WTC11 (cell line): ENCODE data around the gene MYO5B. TPM values are rescaled to one million over a fixed set of nuclear protein-coding genes. Genes with fewer than 3 reads are reported as not detected.

Experiments used
- ATAC-seq: fragments of 200-7000 bp; cut with Tn5 transposase; 2 replicates; pipeline ENCODE4 v1.10.0; 2021; ENCODE audit warnings: mild to moderate bottlenecking, moderate library complexity
- CTCF ChIA-PET: fragments of 300-600 bp; sonication (Branson Sonifier 250); formaldehyde crosslinking; loops from one replicate; lab custom pipeline; 2021; ENCODE audit warnings: antibody characterized with exemption; lab: Charles Lee
- POLR2A ChIA-PET: fragments of 350-600 bp; sonication (Branson Sonifier 250); formaldehyde crosslinking; loops from one replicate; lab custom pipeline; 2021; ENCODE audit warnings: antibody characterized with exemption; lab: Charles Lee
- DNase-seq: peaks from one replicate; pipeline ENCODE4 v3.0.0; 2021; ENCODE audit warnings: low spot score
- H3K27ac Mint-ChIP-seq: 2 replicates; pipeline ENCODE4 v1.8.0; 2021; ENCODE audit warnings: mixed read lengths
- H3K27me3 Mint-ChIP-seq: 2 replicates; pipeline ENCODE4 v1.8.0; 2021; ENCODE audit warnings: low read depth, mild to moderate bottlenecking, moderate library complexity, mixed read lengths
- H3K36me3 Mint-ChIP-seq: 2 replicates; pipeline ENCODE4 v1.8.0; 2021; ENCODE audit warnings: mixed read lengths
- H3K4me1 Mint-ChIP-seq: 2 replicates; pipeline ENCODE4 v1.8.0; 2022; ENCODE audit warnings: mixed read lengths
- H3K4me3 Mint-ChIP-seq: 2 replicates; pipeline ENCODE4 v1.8.0; 2021; ENCODE audit warnings: mild to moderate bottlenecking, moderate library complexity, mixed read lengths
- H3K9me3 Mint-ChIP-seq: 2 replicates; pipeline ENCODE4 v1.8.0; 2021; ENCODE audit warnings: mixed read lengths
- ATF2 ChIP-seq: sonication (generic); formaldehyde crosslinking; IDR thresholded peaks from 2 replicates; pipeline ENCODE4 v1.8.1; 2022; ENCODE audit warnings: low read depth, missing genetic modification reagents, borderline replicate concordance
- CREB1 ChIP-seq: sonication (generic); formaldehyde crosslinking; IDR thresholded peaks from 2 replicates; pipeline ENCODE4 v1.8.0; 2023; ENCODE audit warnings: mild to moderate bottlenecking, missing genetic modification reagents
- CREM ChIP-seq: sonication (generic); formaldehyde crosslinking; IDR thresholded peaks from 2 replicates; pipeline ENCODE4 v1.8.1; 2022; ENCODE audit warnings: mild to moderate bottlenecking, missing genetic modification reagents, moderate library complexity
- ERG ChIP-seq: fragments of 250-450 bp; sonication (Bioruptor Pico); IDR thresholded peaks from 2 replicates; pipeline ENCODE4 v1.8.0; 2021; ENCODE audit warnings: mild to moderate bottlenecking
- GRHL2 ChIP-seq: fragments of 250-450 bp; sonication (Bioruptor Pico); IDR thresholded peaks from 2 replicates; pipeline ENCODE4 v1.8.0; 2022; ENCODE audit warnings: mild to moderate bottlenecking, moderate library complexity; ENCODE audit not compliant: insufficient replicate concordance, severe bottlenecking
- HMGXB4 ChIP-seq: sonication (generic); formaldehyde crosslinking; IDR thresholded peaks from 2 replicates; pipeline ENCODE4 v1.8.1; 2023; ENCODE audit warnings: mild to moderate bottlenecking, moderate library complexity, missing genetic modification reagents
- IRF1 ChIP-seq: sonication (generic); formaldehyde crosslinking; IDR thresholded peaks from 2 replicates; pipeline ENCODE4 v1.8.0; 2023; ENCODE audit warnings: missing genetic modification reagents
- IRF2 ChIP-seq: sonication (generic); formaldehyde crosslinking; IDR thresholded peaks from 2 replicates; pipeline ENCODE4 v1.8.0; 2022; ENCODE audit warnings: low read depth, missing genetic modification reagents, borderline replicate concordance
- MYBL2 ChIP-seq: sonication (generic); formaldehyde crosslinking; IDR thresholded peaks from 2 replicates; pipeline ENCODE4 v1.8.1; 2023; ENCODE audit warnings: mild to moderate bottlenecking, moderate library complexity, missing genetic modification reagents
- NFATC4 ChIP-seq: fragments of 250-450 bp; sonication (Bioruptor Pico); IDR thresholded peaks from 2 replicates; pipeline ENCODE4 v1.9.0; 2021; ENCODE audit warnings: mild to moderate bottlenecking
- NFE2L1 ChIP-seq: sonication (generic); formaldehyde crosslinking; IDR thresholded peaks from 2 replicates; pipeline ENCODE4 v1.8.1; 2023; ENCODE audit warnings: missing genetic modification reagents
- NR3C1 ChIP-seq: sonication (generic); formaldehyde crosslinking; conservative IDR thresholded peaks from 2 replicates; pipeline ENCODE4 v1.8.1; 2023; ENCODE audit warnings: low read depth, mild to moderate bottlenecking, missing genetic modification reagents
- RORB ChIP-seq: fragments of 250-450 bp; sonication (Bioruptor Pico); IDR thresholded peaks from 2 replicates; pipeline ENCODE4 v1.9.0; 2021; ENCODE audit warnings: mild to moderate bottlenecking
- SP1 ChIP-seq: sonication (generic); formaldehyde crosslinking; conservative IDR thresholded peaks from 2 replicates; pipeline ENCODE4 v1.8.1; 2022; ENCODE audit warnings: missing genetic modification reagents
- TEAD4 ChIP-seq: sonication (generic); formaldehyde crosslinking; IDR thresholded peaks from 2 replicates; pipeline ENCODE4 v1.8.0; 2022; ENCODE audit warnings: mild to moderate bottlenecking, missing genetic modification reagents
- TP53 ChIP-seq: sonication (generic); formaldehyde crosslinking; IDR thresholded peaks from 2 replicates; pipeline ENCODE4 v1.8.1; 2023; ENCODE audit warnings: mild to moderate bottlenecking, missing genetic modification reagents
- ZNF671 ChIP-seq: fragments of 250-450 bp; sonication (Bioruptor Pico); IDR thresholded peaks from 2 replicates; pipeline ENCODE4 v1.8.0; 2021; ENCODE audit warnings: mild to moderate bottlenecking
- total RNA-seq: library from RNA; stranded (reverse); gene quantifications from 3 replicates; pipeline ENCODE4 v1.2.3, GENCODE V29; 2021
- TF ChIP-seq, protein P1 (sequence below): sonication (generic); formaldehyde crosslinking; IDR thresholded peaks from 2 replicates; pipeline ENCODE4 v1.8.1; 2022; ENCODE audit warnings: low read depth, mild to moderate bottlenecking, moderate library complexity, missing genetic modification reagents, borderline replicate concordance
- TF ChIP-seq, protein P2 (sequence below): sonication (generic); formaldehyde crosslinking; IDR thresholded peaks from 2 replicates; pipeline ENCODE4 v1.8.1; 2023; ENCODE audit warnings: mild to moderate bottlenecking, missing genetic modification reagents, moderate library complexity
- TF ChIP-seq, protein P3 (sequence below): fragments of 250-450 bp; sonication (Bioruptor Pico); IDR thresholded peaks from 2 replicates; pipeline ENCODE4 v2.1.2; 2022; ENCODE audit warnings: mild to moderate bottlenecking, moderate library complexity
- TF ChIP-seq, protein P4 (sequence below): fragments of 250-450 bp; sonication (Bioruptor Pico); IDR thresholded peaks from 2 replicates; pipeline ENCODE4 v1.9.0; 2021; ENCODE audit warnings: mild to moderate bottlenecking

The MYO5B gene
- total RNA-seq, 1 experiment from 2014 or later = 8.7 TPM

GRCh38 chr18:50119296-50119695 is 75.7 kb downstream of the MYO5B start:
- TF ChIP-seq ZNF671 (no peak), RORB (CRISPR knock-in tag) (no peak), IRF2 (no peak), CREB1 (CRISPR knock-in tag) (no peak)
- TF ChIP-seq, protein P1, sequence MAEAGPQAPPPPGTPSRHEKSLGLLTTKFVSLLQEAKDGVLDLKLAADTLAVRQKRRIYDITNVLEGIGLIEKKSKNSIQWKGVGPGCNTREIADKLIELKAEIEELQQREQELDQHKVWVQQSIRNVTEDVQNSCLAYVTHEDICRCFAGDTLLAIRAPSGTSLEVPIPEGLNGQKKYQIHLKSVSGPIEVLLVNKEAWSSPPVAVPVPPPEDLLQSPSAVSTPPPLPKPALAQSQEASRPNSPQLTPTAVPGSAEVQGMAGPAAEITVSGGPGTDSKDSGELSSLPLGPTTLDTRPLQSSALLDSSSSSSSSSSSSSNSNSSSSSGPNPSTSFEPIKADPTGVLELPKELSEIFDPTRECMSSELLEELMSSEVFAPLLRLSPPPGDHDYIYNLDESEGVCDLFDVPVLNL (CRISPR knock-in tag) = no peak
- DNase-seq = no peak
- CTCF ChIA-PET = interaction anchor here (1.4 kb wide), 1 partner anchor 84 kb away, joined by 3 read pairs; no protein-coding TSS in a partner anchor
- no peak overlapping the region for H3K4me3 Mint-ChIP-seq
- 0 out of 2 replicates have a peak, but pooled peaks cover 3% of the 10 kb centered on the region for H3K27me3 Mint-ChIP-seq
- no peak for ATAC-seq
- peaks cover 4% of the 10 kb centered on the region for H3K4me1 Mint-ChIP-seq
- H3K9me3 Mint-ChIP-seq = peaks cover 5% of the 10 kb centered on the region
- no peaks in the 10 kb centered on the region for H3K36me3 Mint-ChIP-seq
- POLR2A ChIA-PET = no interaction called here
- no peak overlapping the region for H3K27ac Mint-ChIP-seq

DNA sequence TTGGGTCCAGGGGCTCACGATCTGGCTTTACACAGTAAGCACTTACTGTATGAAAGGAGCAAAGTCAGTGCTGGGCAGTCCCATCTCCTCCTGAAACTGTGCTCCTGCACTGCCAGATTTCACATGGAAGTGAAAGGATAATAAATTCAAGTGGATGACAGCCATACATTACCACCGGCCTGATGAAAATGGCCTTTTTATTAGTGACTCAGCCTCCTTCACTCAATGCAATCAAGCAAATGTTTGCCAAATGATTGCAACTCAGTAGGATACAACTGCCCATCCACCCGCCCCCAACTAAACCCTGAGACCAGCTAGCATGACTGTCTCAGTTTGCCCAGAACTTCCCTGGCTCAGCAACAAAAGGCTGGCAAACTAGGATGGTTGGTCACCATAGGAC is 77.1 kb downstream of the MYO5B start:
- ChIA-PET CTCF (no interaction called here), POLR2A (no interaction called here)
- H3K9me3 Mint-ChIP-seq = peaks cover 5% of the 10 kb centered on the region
- ATAC-seq (no peak), DNase-seq (no peak)
- no peaks in the 10 kb centered on the region for H3K36me3 Mint-ChIP-seq
- H3K4me1 Mint-ChIP-seq = peaks cover 6% of the 10 kb centered on the region
- TF ChIP-seq ATF2 (CRISPR knock-in tag) (no peak), TEAD4 (no peak), HMGXB4 (CRISPR knock-in tag) (no peak), TP53 (CRISPR knock-in tag) (no peak), GRHL2 (CRISPR knock-in tag) (no peak)
- TF ChIP-seq, protein P2, sequence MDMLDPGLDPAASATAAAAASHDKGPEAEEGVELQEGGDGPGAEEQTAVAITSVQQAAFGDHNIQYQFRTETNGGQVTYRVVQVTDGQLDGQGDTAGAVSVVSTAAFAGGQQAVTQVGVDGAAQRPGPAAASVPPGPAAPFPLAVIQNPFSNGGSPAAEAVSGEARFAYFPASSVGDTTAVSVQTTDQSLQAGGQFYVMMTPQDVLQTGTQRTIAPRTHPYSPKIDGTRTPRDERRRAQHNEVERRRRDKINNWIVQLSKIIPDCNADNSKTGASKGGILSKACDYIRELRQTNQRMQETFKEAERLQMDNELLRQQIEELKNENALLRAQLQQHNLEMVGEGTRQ (CRISPR knock-in tag) = no peak
- H3K4me3 Mint-ChIP-seq = no peak overlapping the region
- no peak overlapping the region for H3K27ac Mint-ChIP-seq
- 0 out of 2 replicates have a peak, but pooled peaks cover 3% of the 10 kb centered on the region for H3K27me3 Mint-ChIP-seq

- Mint-ChIP-seq H3K4me1 (peaks cover 6% of the 10 kb centered on the region), H3K4me3 (no peak overlapping the region), H3K27ac (no peak overlapping the region), H3K9me3 (no peaks in the 10 kb centered on the region), H3K36me3 (no peaks in the 10 kb centered on the region), H3K27me3 (0 out of 2 replicates have a peak, but pooled peaks cover 2% of the 10 kb centered on the region)
- DNase-seq (no peak), ATAC-seq (no peak)
- TF ChIP-seq NFATC4 (CRISPR knock-in tag) = no peak
- no peak for TF ChIP-seq ERG (CRISPR knock-in tag)
- CTCF ChIA-PET = no interaction called here
- POLR2A ChIA-PET = no interaction called here
Measured at GRCh38 chr18:50115095-50115494, 79.9 kb downstream of the MYO5B start.

- Mint-ChIP-seq H3K9me3 (no peaks in the 10 kb centered on the region), H3K4me1 (peaks cover 6% of the 10 kb centered on the region), H3K27me3 (no peaks in the 10 kb centered on the region; the same call in 1 of the 2 replicates), H3K36me3 (no peaks in the 10 kb centered on the region), H3K27ac (no peak overlapping the region), H3K4me3 (no peak overlapping the region)
- ChIA-PET POLR2A (no interaction called here), CTCF (no interaction called here)
- ATAC-seq = no peak
- DNase-seq = no peak
- TF ChIP-seq SP1 (CRISPR knock-in tag) = no peak
- no peak for TF ChIP-seq IRF1
- no peak for TF ChIP-seq MYBL2 (CRISPR knock-in tag)
- no peak for TF ChIP-seq RORB (CRISPR knock-in tag)
- TF ChIP-seq NR3C1 = no peak
- TF ChIP-seq, protein P3, sequence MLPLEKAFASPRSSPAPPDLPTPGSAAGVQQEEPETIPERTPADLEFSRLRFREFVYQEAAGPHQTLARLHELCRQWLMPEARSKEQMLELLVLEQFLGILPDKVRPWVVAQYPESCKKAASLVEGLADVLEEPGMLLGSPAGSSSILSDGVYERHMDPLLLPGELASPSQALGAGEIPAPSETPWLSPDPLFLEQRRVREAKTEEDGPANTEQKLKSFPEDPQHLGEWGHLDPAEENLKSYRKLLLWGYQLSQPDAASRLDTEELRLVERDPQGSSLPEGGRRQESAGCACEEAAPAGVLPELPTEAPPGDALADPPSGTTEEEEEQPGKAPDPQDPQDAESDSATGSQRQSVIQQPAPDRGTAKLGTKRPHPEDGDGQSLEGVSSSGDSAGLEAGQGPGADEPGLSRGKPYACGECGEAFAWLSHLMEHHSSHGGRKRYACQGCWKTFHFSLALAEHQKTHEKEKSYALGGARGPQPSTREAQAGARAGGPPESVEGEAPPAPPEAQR (CRISPR knock-in tag) = no peak
- no peak for TF ChIP-seq CREM (CRISPR knock-in tag)
- TF ChIP-seq NFE2L1 (CRISPR knock-in tag) = no peak
- TF ChIP-seq, protein P4, sequence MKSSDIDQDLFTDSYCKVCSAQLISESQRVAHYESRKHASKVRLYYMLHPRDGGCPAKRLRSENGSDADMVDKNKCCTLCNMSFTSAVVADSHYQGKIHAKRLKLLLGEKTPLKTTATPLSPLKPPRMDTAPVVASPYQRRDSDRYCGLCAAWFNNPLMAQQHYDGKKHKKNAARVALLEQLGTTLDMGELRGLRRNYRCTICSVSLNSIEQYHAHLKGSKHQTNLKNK (CRISPR knock-in tag) = no peak
Measured at GRCh38 chr18:50114448-50114847, 80.5 kb downstream of the MYO5B start.
